Liver (tissue), 9 donors: ENCODE data around the gene CRYL1. TPM values are rescaled to one million over a fixed set of nuclear protein-coding genes. Genes with fewer than 3 reads are reported as not detected.

Experiments used
- DNase-seq: peaks from one replicate; pipeline ENCODE4 v3.0.0-alpha.2; 2017; ENCODE audit warnings: low spot score
- H3K27ac ChIP-seq, 2 donors: one replicate each; pipeline ENCODE4 v1.7.0; 2013; ENCODE audit warnings: inconsistent platforms in 2 of 2, low read length in 2 of 2, control low read depth in 1 of 2, low read depth in 1 of 2, mild to moderate bottlenecking in 1 of 2
- H3K27me3 ChIP-seq, 4 donors: one replicate each; pipeline versions ENCODE4 v1.6.1 to v1.7.0; 2013; ENCODE audit warnings: low read length in 3 of 4, inconsistent platforms in 1 of 4, mild to moderate bottlenecking in 1 of 4, moderate library complexity in 1 of 4; ENCODE audit not compliant: control insufficient read depth in 4 of 4, insufficient read depth in 4 of 4
- H3K36me3 ChIP-seq, 4 donors: one replicate each; pipeline versions ENCODE4 v1.6.1 to v1.7.0; 2013; ENCODE audit warnings: low read length in 3 of 4, mild to moderate bottlenecking in 3 of 4, low read depth in 1 of 4, moderate library complexity in 1 of 4; ENCODE audit not compliant: control insufficient read depth in 4 of 4, insufficient read depth in 3 of 4
- H3K4me1 ChIP-seq, 4 donors: one replicate each; pipeline versions ENCODE4 v1.6.1 to v1.7.0; 2013; ENCODE audit warnings: low read length in 3 of 4, mild to moderate bottlenecking in 3 of 4, moderate library complexity in 1 of 4; ENCODE audit not compliant: control insufficient read depth in 4 of 4, insufficient read depth in 4 of 4
- H3K4me3 ChIP-seq, 3 donors: one replicate each; pipeline versions ENCODE4 v1.6.1 to v1.7.0; 2013; ENCODE audit warnings: low read length in 3 of 3, control low read depth in 1 of 3, low read depth in 1 of 3, mild to moderate bottlenecking in 1 of 3
- H3K9ac ChIP-seq, 2 donors: one replicate each; pipeline ENCODE4 v1.7.0; 2013; ENCODE audit warnings: low read length in 2 of 2, mild to moderate bottlenecking in 2 of 2, moderate library complexity in 2 of 2, control low read depth in 1 of 2, low read depth in 1 of 2
- H3K9me3 ChIP-seq, 4 donors: one replicate each; pipeline versions ENCODE4 v1.6.1 to v1.7.0; 2013; ENCODE audit warnings: low read length in 3 of 4; ENCODE audit not compliant: control insufficient read depth in 4 of 4
- ATF3 ChIP-seq: IDR thresholded peaks from 2 replicates; pipeline ENCODE4 v1.6.1; 2016; ENCODE audit warnings: antibody characterized with exemption
- EGR1 ChIP-seq, 2 donors: IDR thresholded peaks; 2 replicates each; pipeline ENCODE4 v1.6.1; 2016 to 2018; ENCODE audit warnings: antibody characterized with exemption in 2 of 2, low read depth in 2 of 2
- FOXA1 ChIP-seq: IDR thresholded peaks from 2 replicates; pipeline ENCODE4 v1.6.1; 2016; ENCODE audit warnings: antibody characterized with exemption
- FOXA2 ChIP-seq: IDR thresholded peaks from 2 replicates; pipeline ENCODE4 v1.6.1; 2016; ENCODE audit warnings: antibody characterized with exemption
- GABPA ChIP-seq, 2 donors: IDR thresholded peaks in 1 of 2; conservative IDR thresholded peaks in 1 of 2; 2 replicates each; pipeline ENCODE4 v1.6.1; 2016; ENCODE audit warnings: antibody characterized with exemption in 2 of 2, mild to moderate bottlenecking in 1 of 2, moderate library complexity in 1 of 2
- HNF4A ChIP-seq, 2 donors: conservative IDR thresholded peaks; 2 replicates each; pipeline ENCODE4 v1.6.1; 2016; ENCODE audit warnings: antibody characterized with exemption in 2 of 2, mild to moderate bottlenecking in 2 of 2
- HNF4G ChIP-seq: IDR thresholded peaks from 2 replicates; pipeline ENCODE4 v1.6.1; 2016; ENCODE audit warnings: antibody characterized with exemption
- JUND ChIP-seq, 2 donors: IDR thresholded peaks; 2 replicates each; pipeline ENCODE4 v1.6.1; 2016; ENCODE audit warnings: antibody characterized with exemption in 2 of 2
- MAX ChIP-seq: IDR thresholded peaks from 2 replicates; pipeline ENCODE4 v1.6.1; 2016; ENCODE audit warnings: antibody characterized with exemption
- NR2F2 ChIP-seq: IDR thresholded peaks from 2 replicates; pipeline ENCODE4 v1.6.1; 2016; ENCODE audit warnings: antibody characterized with exemption
- RAD21 ChIP-seq, 2 donors: IDR thresholded peaks; 2 replicates each; pipeline ENCODE4 v1.6.1; 2016; ENCODE audit warnings: antibody characterized with exemption in 2 of 2, mild to moderate bottlenecking in 2 of 2
- REST ChIP-seq: IDR thresholded peaks from 2 replicates; pipeline ENCODE4 v1.6.1; 2016; ENCODE audit warnings: antibody characterized with exemption, mild to moderate bottlenecking
- RXRA ChIP-seq, 2 donors: IDR thresholded peaks; 2 replicates each; pipeline ENCODE4 v1.6.1; 2017 to 2018; ENCODE audit warnings: antibody characterized with exemption in 2 of 2, mild to moderate bottlenecking in 1 of 2
- SP1 ChIP-seq: IDR thresholded peaks from 2 replicates; pipeline ENCODE4 v1.6.1; 2018; ENCODE audit warnings: antibody characterized with exemption, mild to moderate bottlenecking
- TAF1 ChIP-seq: conservative IDR thresholded peaks from 2 replicates; pipeline ENCODE4 v1.6.1; 2016; ENCODE audit warnings: antibody characterized with exemption, mild to moderate bottlenecking
- YY1 ChIP-seq: IDR thresholded peaks from 2 replicates; pipeline ENCODE4 v1.6.1; 2016; ENCODE audit warnings: antibody characterized with exemption, mild to moderate bottlenecking
- WGBS: extraction: QIAGEN DNeasy Blood & Tissue Kit; methylation state at CpG from one replicate; pipeline ENCODE4 v1.1.7; 2013; 5-methylcytosine and 5-hydroxymethylcytosine counted together
- polyA plus RNA-seq, 2 donors: library from polyadenylated mRNA; stranded (reverse) in 1 of 2; unstranded in 1 of 2; fragments of 200-250 nt in 1 of 2; fragments of >200 nt in 1 of 2; fragmentation: Nextera tagmentation in 1 of 2; extraction: Ambion mirVana in 1 of 2; gene quantifications; one replicate each; pipeline versions ENCODE4 v1.2.1 to v1.2.3, GENCODE V29; 2013 to 2015
- total RNA-seq, 2 donors: library from RNA; depleted of rRNA; stranded (reverse); fragments of >200 nt; gene quantifications; one replicate each; pipeline ENCODE4 v1.2.3, GENCODE V29; 2014
- TF ChIP-seq, protein P1 (sequence below): IDR thresholded peaks from 2 replicates; pipeline ENCODE4 v1.6.1; 2016; ENCODE audit warnings: antibody characterized with exemption
- TF ChIP-seq, protein P2 (sequence below): fragments of 150-350 bp; IDR thresholded peaks from 2 replicates; pipeline ENCODE4 v1.5.1; 2017; ENCODE audit warnings: improper control_type of control experiment, low read depth, low read length; ENCODE audit not compliant: missing input control
- donor health status: healthy.
- donor health status: healthy.
- donor health status: healthy.
- donor health status: healthy.
- donor health status: healthy.

The CRYL1 gene
- total and polyA plus RNA-seq, 4 donors = 87.8 to 179 (median 168) TPM

DNA sequence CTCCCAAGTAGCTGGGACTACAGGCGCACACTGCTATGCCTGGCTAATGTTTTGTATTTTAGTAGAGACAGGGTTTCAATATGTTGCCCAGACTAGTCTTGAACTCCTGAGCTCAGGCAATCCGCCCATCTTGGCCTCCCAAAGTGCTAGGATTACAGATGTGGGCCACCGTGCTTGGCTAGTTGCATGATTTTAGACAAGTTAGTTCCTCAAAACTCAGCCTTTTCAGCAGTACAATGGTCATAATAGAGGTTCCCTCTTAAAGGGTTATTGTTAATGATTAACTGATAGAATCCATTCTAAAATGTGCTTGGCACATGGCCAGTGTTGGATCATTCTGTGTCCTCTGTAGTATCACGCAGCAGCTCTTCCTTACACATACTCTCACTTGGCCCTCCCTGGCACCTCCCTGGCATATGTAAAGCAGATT, 21.8 kb upstream of the CRYL1 start (continued):
- TF ChIP-seq, protein P1, sequence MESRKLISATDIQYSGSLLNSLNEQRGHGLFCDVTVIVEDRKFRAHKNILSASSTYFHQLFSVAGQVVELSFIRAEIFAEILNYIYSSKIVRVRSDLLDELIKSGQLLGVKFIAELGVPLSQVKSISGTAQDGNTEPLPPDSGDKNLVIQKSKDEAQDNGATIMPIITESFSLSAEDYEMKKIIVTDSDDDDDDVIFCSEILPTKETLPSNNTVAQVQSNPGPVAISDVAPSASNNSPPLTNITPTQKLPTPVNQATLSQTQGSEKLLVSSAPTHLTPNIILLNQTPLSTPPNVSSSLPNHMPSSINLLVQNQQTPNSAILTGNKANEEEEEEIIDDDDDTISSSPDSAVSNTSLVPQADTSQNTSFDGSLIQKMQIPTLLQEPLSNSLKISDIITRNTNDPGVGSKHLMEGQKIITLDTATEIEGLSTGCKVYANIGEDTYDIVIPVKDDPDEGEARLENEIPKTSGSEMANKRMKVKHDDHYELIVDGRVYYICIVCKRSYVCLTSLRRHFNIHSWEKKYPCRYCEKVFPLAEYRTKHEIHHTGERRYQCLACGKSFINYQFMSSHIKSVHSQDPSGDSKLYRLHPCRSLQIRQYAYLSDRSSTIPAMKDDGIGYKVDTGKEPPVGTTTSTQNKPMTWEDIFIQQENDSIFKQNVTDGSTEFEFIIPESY = no peak
- TF ChIP-seq JUND (IDR thresholded peaks at IDR 0.05) = no peak
- no peak for TF ChIP-seq GABPA (IDR thresholded peaks at IDR 0.05 in 1 of 2, conservative IDR thresholded peaks at IDR 0.05 in 1 of 2)
- peak in 1 of 2 donors; percentile 72 for TF ChIP-seq RXRA (IDR thresholded peaks at IDR 0.05)

GRCh38 chr13:20546556-20546955, 20.9 kb upstream of the CRYL1 start:
- no peak for DNase-seq

More at GRCh38 chr13:20546556-20546955, 20.9 kb upstream of the CRYL1 start:
- Histone ChIP-seq H3K4me3 (no peak overlapping the region), H3K4me1 (peaks cover 5 to 19% (median 14%) of the 10 kb centered on the region in 4 donors), H3K27ac (no peak overlapping the region), H3K27me3 (no peaks in the 10 kb centered on the region), H3K9me3 (no peaks in the 10 kb centered on the region), H3K9ac (no peak overlapping the region), H3K36me3 (no peaks in the 10 kb centered on the region)
- TF ChIP-seq NR2F2 = no peak
- TF ChIP-seq TAF1 = no peak
- no peak for TF ChIP-seq YY1
- TF ChIP-seq RXRA (IDR thresholded peaks at IDR 0.05) = no peak
- TF ChIP-seq SP1 = no peak
- TF ChIP-seq HNF4G = no peak
- TF ChIP-seq EGR1 (IDR thresholded peaks at IDR 0.05; ENCODE audit: low read depth in 2 of 2) = no peak
- no peak for TF ChIP-seq MAX
- TF ChIP-seq ATF3 = no peak
- no peak for TF ChIP-seq HNF4A (conservative IDR thresholded peaks at IDR 0.05)
- TF ChIP-seq RAD21 (IDR thresholded peaks at IDR 0.05) = no peak
- no peak for TF ChIP-seq JUND (IDR thresholded peaks at IDR 0.05)
- TF ChIP-seq, protein P1 = no peak
- TF ChIP-seq GABPA (IDR thresholded peaks at IDR 0.05 in 1 of 2, conservative IDR thresholded peaks at IDR 0.05 in 1 of 2) = no peak
- TF ChIP-seq FOXA2 = no peak
- no peak for TF ChIP-seq REST
- TF ChIP-seq, protein P2, sequence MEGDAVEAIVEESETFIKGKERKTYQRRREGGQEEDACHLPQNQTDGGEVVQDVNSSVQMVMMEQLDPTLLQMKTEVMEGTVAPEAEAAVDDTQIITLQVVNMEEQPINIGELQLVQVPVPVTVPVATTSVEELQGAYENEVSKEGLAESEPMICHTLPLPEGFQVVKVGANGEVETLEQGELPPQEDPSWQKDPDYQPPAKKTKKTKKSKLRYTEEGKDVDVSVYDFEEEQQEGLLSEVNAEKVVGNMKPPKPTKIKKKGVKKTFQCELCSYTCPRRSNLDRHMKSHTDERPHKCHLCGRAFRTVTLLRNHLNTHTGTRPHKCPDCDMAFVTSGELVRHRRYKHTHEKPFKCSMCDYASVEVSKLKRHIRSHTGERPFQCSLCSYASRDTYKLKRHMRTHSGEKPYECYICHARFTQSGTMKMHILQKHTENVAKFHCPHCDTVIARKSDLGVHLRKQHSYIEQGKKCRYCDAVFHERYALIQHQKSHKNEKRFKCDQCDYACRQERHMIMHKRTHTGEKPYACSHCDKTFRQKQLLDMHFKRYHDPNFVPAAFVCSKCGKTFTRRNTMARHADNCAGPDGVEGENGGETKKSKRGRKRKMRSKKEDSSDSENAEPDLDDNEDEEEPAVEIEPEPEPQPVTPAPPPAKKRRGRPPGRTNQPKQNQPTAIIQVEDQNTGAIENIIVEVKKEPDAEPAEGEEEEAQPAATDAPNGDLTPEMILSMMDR = no peak
- TF ChIP-seq FOXA1 = no peak
- 66% methylated on average over 1 of the region's 1 CpG for WGBS
